ENCODE results near the gene ISG20L2. TPM values are rescaled to one million over a fixed set of nuclear protein-coding genes. Genes with fewer than 3 reads are reported as not detected.
A peak's percentile ranks its signal among the peaks of the same experiment; 100 is the strongest.

The ISG20L2 gene
- total and polyA plus RNA-seq, 2 experiments from 2014 or later = 23.1 to 34.9 TPM

DNA sequence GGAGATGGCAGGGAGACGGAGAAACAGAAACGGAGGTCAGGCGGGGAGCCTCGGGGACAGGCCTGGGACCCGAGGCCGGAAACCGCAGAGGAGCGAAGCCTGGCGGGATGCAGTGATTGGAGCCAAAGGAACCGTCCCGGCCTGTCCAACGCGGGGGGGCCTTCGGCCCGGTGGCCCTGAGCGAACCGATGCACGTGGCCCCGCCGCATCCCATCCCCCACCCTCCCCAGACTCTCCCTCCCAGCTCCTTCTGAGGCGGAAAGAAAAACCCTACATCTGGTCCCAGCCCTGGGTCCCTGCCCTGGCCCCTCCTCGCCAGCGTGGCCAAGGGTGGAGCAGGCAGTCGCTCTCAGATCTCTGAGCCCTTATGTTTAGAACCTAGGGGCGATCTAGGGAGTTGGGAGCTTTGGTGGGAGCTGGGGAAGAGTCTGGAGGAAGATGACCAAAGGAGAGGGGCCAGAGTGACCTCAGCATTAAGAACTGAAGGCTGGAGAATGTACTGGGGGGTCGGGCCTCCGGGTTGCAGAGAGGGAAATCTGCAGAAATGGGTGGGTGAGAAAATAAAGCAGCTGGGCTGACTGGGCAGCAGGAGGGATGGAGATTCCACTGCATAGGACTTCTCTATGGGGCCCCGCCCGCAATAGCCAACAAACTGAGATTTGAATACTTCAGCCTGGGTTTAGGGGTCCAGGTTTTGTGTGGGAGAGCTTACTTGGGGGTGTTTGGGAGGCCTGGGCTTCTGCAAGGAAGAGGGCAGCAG lies 21.7 kb downstream of the ISG20L2 start:
- ATAC-seq = peak; percentile 9
- DNase-seq (ENCODE audit: low spot score) = peak; percentile 81
- peak overlapping the region; percentile 67 for H3K4me3 ChIP-seq
- peaks cover 26% of the 10 kb centered on the region for H3K27me3 Mint-ChIP-seq (ENCODE audit: insufficient read depth, low read depth, poor library complexity)
- H2AFZ ChIP-seq = peak overlapping the region; percentile 87
- H3K36me3 Mint-ChIP-seq (ENCODE audit: low read depth) = peaks cover 5% of the 10 kb centered on the region; the same call in 2 of the 3 replicates
- peak overlapping the region; percentile 83 for H3K4me3 Mint-ChIP-seq
- TF ChIP-seq, protein P1, sequence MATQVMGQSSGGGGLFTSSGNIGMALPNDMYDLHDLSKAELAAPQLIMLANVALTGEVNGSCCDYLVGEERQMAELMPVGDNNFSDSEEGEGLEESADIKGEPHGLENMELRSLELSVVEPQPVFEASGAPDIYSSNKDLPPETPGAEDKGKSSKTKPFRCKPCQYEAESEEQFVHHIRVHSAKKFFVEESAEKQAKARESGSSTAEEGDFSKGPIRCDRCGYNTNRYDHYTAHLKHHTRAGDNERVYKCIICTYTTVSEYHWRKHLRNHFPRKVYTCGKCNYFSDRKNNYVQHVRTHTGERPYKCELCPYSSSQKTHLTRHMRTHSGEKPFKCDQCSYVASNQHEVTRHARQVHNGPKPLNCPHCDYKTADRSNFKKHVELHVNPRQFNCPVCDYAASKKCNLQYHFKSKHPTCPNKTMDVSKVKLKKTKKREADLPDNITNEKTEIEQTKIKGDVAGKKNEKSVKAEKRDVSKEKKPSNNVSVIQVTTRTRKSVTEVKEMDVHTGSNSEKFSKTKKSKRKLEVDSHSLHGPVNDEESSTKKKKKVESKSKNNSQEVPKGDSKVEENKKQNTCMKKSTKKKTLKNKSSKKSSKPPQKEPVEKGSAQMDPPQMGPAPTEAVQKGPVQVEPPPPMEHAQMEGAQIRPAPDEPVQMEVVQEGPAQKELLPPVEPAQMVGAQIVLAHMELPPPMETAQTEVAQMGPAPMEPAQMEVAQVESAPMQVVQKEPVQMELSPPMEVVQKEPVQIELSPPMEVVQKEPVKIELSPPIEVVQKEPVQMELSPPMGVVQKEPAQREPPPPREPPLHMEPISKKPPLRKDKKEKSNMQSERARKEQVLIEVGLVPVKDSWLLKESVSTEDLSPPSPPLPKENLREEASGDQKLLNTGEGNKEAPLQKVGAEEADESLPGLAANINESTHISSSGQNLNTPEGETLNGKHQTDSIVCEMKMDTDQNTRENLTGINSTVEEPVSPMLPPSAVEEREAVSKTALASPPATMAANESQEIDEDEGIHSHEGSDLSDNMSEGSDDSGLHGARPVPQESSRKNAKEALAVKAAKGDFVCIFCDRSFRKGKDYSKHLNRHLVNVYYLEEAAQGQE (IDR thresholded peaks at IDR 0.05; ENCODE audit: unreplicated experiment) = no peak
- TF ChIP-seq EZH2phosphoT487 (IDR thresholded peaks at IDR 0.05; ENCODE audit: unreplicated experiment) (no peak), POLR2AphosphoS5 (IDR thresholded peaks at IDR 0.05; ENCODE audit: low read depth) (no peak), CREB1 (CRISPR knock-in tag; IDR thresholded peaks at IDR 0.05; ENCODE audit: low read depth) (no peak), STAT1 (IDR thresholded peaks at IDR 0.05; ENCODE audit: unreplicated experiment) (no peak), ZNF114 (CRISPR knock-in tag; IDR thresholded peaks at IDR 0.05) (no peak), EZH2 (IDR thresholded peaks at IDR 0.05; ENCODE audit: low read depth, unreplicated experiment) (no peak)
- TF ChIP-seq, protein P2, sequence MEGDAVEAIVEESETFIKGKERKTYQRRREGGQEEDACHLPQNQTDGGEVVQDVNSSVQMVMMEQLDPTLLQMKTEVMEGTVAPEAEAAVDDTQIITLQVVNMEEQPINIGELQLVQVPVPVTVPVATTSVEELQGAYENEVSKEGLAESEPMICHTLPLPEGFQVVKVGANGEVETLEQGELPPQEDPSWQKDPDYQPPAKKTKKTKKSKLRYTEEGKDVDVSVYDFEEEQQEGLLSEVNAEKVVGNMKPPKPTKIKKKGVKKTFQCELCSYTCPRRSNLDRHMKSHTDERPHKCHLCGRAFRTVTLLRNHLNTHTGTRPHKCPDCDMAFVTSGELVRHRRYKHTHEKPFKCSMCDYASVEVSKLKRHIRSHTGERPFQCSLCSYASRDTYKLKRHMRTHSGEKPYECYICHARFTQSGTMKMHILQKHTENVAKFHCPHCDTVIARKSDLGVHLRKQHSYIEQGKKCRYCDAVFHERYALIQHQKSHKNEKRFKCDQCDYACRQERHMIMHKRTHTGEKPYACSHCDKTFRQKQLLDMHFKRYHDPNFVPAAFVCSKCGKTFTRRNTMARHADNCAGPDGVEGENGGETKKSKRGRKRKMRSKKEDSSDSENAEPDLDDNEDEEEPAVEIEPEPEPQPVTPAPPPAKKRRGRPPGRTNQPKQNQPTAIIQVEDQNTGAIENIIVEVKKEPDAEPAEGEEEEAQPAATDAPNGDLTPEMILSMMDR (conservative IDR thresholded peaks at IDR 0.05; ENCODE audit: low read depth in 2 of 2) = no peak
- TF ChIP-seq, protein P3, sequence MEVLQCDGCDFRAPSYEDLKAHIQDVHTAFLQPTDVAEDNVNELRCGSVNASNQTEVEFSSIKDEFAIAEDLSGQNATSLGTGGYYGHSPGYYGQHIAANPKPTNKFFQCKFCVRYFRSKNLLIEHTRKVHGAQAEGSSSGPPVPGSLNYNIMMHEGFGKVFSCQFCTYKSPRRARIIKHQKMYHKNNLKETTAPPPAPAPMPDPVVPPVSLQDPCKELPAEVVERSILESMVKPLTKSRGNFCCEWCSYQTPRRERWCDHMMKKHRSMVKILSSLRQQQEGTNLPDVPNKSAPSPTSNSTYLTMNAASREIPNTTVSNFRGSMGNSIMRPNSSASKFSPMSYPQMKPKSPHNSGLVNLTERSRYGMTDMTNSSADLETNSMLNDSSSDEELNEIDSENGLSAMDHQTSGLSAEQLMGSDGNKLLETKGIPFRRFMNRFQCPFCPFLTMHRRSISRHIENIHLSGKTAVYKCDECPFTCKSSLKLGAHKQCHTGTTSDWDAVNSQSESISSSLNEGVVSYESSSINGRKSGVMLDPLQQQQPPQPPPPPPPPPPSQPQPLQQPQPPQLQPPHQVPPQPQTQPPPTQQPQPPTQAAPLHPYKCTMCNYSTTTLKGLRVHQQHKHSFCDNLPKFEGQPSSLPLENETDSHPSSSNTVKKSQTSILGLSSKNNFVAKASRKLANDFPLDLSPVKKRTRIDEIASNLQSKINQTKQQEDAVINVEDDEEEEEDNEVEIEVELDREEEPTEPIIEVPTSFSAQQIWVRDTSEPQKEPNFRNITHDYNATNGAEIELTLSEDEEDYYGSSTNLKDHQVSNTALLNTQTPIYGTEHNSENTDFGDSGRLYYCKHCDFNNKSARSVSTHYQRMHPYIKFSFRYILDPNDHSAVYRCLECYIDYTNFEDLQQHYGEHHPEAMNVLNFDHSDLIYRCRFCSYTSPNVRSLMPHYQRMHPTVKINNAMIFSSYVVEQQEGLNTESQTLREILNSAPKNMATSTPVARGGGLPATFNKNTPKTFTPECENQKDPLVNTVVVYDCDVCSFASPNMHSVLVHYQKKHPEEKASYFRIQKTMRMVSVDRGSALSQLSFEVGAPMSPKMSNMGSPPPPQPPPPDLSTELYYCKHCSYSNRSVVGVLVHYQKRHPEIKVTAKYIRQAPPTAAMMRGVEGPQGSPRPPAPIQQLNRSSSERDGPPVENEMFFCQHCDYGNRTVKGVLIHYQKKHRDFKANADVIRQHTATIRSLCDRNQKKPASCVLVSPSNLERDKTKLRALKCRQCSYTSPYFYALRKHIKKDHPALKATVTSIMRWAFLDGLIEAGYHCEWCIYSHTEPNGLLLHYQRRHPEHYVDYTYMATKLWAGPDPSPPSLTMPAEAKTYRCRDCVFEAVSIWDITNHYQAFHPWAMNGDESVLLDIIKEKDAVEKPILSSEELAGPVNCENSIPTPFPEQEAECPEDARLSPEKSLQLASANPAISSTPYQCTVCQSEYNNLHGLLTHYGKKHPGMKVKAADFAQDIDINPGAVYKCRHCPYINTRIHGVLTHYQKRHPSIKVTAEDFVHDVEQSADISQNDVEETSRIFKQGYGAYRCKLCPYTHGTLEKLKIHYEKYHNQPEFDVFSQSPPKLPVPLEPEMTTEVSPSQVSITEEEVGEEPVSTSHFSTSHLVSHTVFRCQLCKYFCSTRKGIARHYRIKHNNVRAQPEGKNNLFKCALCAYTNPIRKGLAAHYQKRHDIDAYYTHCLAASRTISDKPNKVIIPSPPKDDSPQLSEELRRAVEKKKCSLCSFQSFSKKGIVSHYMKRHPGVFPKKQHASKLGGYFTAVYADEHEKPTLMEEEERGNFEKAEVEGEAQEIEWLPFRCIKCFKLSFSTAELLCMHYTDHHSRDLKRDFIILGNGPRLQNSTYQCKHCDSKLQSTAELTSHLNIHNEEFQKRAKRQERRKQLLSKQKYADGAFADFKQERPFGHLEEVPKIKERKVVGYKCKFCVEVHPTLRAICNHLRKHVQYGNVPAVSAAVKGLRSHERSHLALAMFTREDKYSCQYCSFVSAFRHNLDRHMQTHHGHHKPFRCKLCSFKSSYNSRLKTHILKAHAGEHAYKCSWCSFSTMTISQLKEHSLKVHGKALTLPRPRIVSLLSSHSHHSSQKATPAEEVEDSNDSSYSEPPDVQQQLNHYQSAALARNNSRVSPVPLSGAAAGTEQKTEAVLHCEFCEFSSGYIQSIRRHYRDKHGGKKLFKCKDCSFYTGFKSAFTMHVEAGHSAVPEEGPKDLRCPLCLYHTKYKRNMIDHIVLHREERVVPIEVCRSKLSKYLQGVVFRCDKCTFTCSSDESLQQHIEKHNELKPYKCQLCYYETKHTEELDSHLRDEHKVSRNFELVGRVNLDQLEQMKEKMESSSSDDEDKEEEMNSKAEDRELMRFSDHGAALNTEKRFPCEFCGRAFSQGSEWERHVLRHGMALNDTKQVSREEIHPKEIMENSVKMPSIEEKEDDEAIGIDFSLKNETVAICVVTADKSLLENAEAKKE (CRISPR knock-in tag; IDR thresholded peaks at IDR 0.05) = no peak
- TF ChIP-seq, protein P4, sequence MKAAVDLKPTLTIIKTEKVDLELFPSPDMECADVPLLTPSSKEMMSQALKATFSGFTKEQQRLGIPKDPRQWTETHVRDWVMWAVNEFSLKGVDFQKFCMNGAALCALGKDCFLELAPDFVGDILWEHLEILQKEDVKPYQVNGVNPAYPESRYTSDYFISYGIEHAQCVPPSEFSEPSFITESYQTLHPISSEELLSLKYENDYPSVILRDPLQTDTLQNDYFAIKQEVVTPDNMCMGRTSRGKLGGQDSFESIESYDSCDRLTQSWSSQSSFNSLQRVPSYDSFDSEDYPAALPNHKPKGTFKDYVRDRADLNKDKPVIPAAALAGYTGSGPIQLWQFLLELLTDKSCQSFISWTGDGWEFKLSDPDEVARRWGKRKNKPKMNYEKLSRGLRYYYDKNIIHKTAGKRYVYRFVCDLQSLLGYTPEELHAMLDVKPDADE (IDR thresholded peaks at IDR 0.05) = no peak
- H3K9me2 ChIP-seq (ENCODE audit: insufficient read depth) = no peaks in the 10 kb centered on the region
- peaks cover 67% of the 10 kb centered on the region for H3K4me1 ChIP-seq (ENCODE audit: insufficient read depth)
- H3K27ac ChIP-seq (ENCODE audit: low read depth) = peak overlapping the region; percentile 98
- peak overlapping the region; percentile 92 for H3K4me2 ChIP-seq
- H3K27me3 ChIP-seq (ENCODE audit: insufficient read depth) = peaks cover 30% of the 10 kb centered on the region
- H3K36me3 ChIP-seq (ENCODE audit: insufficient read depth) = no peaks in the 10 kb centered on the region
- H3K27ac Mint-ChIP-seq = peak overlapping the region; percentile 97
- H4K20me1 ChIP-seq (replicated peaks; ENCODE audit: insufficient read depth) = no peaks in the 10 kb centered on the region; the same call in 1 of the 2 replicates
- peaks cover 66% of the 10 kb centered on the region for H3K4me1 Mint-ChIP-seq
- no peaks in the 10 kb centered on the region for H3K9me3 Mint-ChIP-seq
- peaks cover 13% of the 10 kb centered on the region for H3K79me2 ChIP-seq (replicated peaks; ENCODE audit: insufficient read depth)
- peaks cover 33% of the 10 kb centered on the region for H3F3A ChIP-seq (replicated peaks; ENCODE audit: low read depth)

Data from GM23338 (cell line).